ENCODE data around the gene BEND4.

Gene BEND4

DNA sequence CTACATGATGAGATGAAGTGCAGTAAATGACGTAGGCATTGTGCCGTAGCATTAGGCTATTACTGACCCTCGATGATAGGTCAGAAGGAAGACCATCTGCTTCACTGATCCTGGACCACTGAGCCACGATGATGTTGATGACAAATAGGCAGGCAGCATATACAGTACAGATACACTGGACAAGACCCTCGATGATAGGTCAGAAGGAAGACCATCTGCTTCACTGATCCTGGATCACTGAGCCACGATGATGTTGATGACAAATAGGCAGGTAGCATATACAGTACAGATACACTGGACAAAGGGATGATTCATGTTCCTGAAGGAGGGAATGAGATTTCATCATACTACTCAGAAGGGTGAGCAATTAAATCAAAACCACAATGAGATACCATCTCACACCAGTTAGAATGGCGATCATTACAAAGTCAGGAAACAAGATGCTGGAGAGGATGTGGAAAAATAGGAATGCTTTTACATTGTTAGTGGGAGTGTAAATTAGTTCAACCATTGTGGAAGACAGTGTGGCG is 50.9 kb downstream of the BEND4 start:
- no peak for FAIRE-seq

GRCh38 chr4:42088386-42088785 is 64.1 kb downstream of the BEND4 start:
- no peak for FAIRE-seq

DNA sequence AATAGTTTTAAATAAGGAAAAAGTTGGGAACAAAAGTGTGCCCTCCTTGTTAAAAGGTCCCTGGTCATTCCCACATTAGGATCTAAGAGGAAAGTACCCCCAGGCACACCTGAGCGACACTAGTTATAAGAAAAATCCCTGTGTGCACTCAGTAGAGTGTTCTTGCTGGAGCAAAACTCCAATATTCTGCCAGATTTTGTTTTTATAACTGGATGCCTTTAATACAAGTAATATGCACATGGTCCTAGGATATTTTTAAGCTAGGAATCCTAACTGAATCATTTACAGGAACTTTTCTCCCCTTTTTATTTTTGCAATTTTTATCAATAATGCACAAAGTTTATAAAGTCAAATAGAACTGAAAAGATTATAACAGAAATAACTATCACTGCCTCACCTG is 68.6 kb downstream of the BEND4 start:
- no peak for FAIRE-seq

DNA sequence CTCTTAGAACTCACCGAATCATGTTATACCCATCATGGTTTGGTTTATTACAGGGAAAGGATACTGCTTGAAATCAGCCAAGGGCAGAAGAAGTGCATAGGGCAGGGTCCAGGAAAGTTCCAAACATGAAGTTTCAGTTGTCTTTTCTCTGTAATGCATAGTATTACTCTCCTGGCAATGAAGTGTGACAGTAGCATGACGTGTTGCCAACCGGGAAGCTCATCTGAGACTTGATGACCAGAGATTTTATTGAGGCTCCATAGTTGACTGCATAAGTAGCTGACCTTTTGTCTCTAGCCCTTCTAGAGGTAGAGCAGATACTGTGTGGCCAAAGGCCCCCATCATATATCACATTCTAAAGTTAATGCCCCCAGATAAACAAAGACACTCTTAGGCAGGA is 72.1 kb downstream of the BEND4 start:
- no peak for FAIRE-seq

- peak; percentile 11 for FAIRE-seq
Measured at GRCh38 chr4:42078184-42078801, 74.2 kb downstream of the BEND4 start.

- no peak for FAIRE-seq
Measured at GRCh38 chr4:42074294-42074693, 78.2 kb downstream of the BEND4 start.

- FAIRE-seq: no peak
Measured at GRCh38 chr4:42070463-42070862, 82.0 kb downstream of the BEND4 start.

- FAIRE-seq: peak; percentile 46
Measured at GRCh38 chr4:42067264-42067663, 85.2 kb downstream of the BEND4 start.

DNA sequence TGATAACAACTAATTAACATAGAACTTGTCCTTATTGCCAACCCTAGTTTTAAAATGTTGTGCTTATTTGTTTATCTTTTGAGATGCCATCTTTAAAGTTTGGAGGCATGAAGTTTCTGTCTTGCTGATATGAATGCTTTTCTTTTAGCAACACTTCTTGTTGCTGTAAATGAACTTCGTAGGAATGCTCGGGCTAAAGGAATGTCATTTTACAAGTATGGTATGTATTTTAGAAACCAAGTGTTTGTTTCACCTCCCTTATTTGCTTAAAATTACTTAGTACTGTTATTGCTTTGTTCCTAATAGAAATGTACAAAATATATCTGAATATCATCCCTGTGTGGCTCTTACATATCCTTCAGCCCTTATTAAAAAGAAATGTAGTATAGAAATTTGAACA is 86.1 kb downstream of the BEND4 start:
- FAIRE-seq: peak; percentile 46
